SU-DHL-6 (cell line): ENCODE data around the gene SNED1.

ENCODE experiments used
- H2AFZ ChIP-seq: fragments of 200-600 bp; sonication (generic); 2 replicates; pipeline ENCODE4 v1.6.1; 2014; ENCODE audit warnings: low read depth, mild to moderate bottlenecking, moderate library complexity, mixed read lengths, antibody characterized with exemption, low read length; ENCODE audit not compliant: severe bottlenecking
- H3F3A ChIP-seq: fragments of 200-600 bp; shearing (Covaris generic); 2 replicates; pipeline ENCODE4 v1.6.0; 2016; ENCODE audit warnings: antibody characterized with exemption, mild to moderate bottlenecking; ENCODE audit not compliant: insufficient read depth
- H3K27ac ChIP-seq: fragments of 200-600 bp; sonication (generic); 2 replicates; pipeline ENCODE4 v1.5.1; 2016; ENCODE audit warnings: low read depth, mild to moderate bottlenecking, low read length, moderate library complexity, mixed read lengths
- H3K27me3 ChIP-seq: fragments of 200-600 bp; sonication (generic), shearing (Covaris generic); 2 replicates; pipeline ENCODE4 v1.6.0; 2014; ENCODE audit warnings: mild to moderate bottlenecking, low read length
- H3K36me3 ChIP-seq: fragments of 200-600 bp; sonication (generic); 2 replicates; pipeline ENCODE4 v1.6.1; 2014; ENCODE audit warnings: mild to moderate bottlenecking, low read length, mixed read lengths
- H3K4me2 ChIP-seq: fragments of 300-600, 200-600 bp; shearing (Covaris generic), sonication (generic); 2 replicates; pipeline ENCODE4 v1.6.0; 2014; ENCODE audit warnings: low read length, low read depth, mild to moderate bottlenecking; ENCODE audit not compliant: poor library complexity, severe bottlenecking
- H3K4me3 ChIP-seq: fragments of 200-600 bp; sonication (generic); 2 replicates; pipeline ENCODE4 v1.5.1; 2014; ENCODE audit warnings: antibody characterized with exemption, low read length, mild to moderate bottlenecking, mixed read lengths; ENCODE audit not compliant: insufficient read depth, poor library complexity, severe bottlenecking
- H3K79me2 ChIP-seq: fragments of 200-600 bp; sonication (generic); 2 replicates; pipeline ENCODE4 v1.6.1; 2014; ENCODE audit warnings: mild to moderate bottlenecking, low read length, moderate library complexity; ENCODE audit not compliant: insufficient read depth
- H3K9ac ChIP-seq: fragments of 200-600 bp; sonication (generic); 2 replicates; pipeline ENCODE4 v1.7.0; 2014; ENCODE audit warnings: mild to moderate bottlenecking, low read length
- H3K9me2 ChIP-seq: fragments of 200-600 bp; sonication (generic); replicated peaks from 2 replicates; pipeline ENCODE4 v1.6.1; 2014; ENCODE audit warnings: low read length; ENCODE audit not compliant: insufficient read depth
- H3K9me3 ChIP-seq: fragments of 200-600 bp; sonication (generic); 2 replicates; pipeline ENCODE4 v1.6.1; 2014; ENCODE audit warnings: low read length, mixed read lengths; ENCODE audit not compliant: insufficient read depth
- H4K20me1 ChIP-seq: fragments of 200-600 bp; sonication (generic); 2 replicates; pipeline ENCODE4 v1.6.1; 2014; ENCODE audit warnings: low read depth, mild to moderate bottlenecking, antibody characterized with exemption, low read length, moderate library complexity, mixed read lengths
- CTCF ChIP-seq: fragments of 200-600 bp; sonication (generic); IDR thresholded peaks from one replicate; pipeline ENCODE4 v1.5.1; 2017; ENCODE audit warnings: antibody characterized with exemption, mild to moderate bottlenecking, low read length, moderate library complexity; ENCODE audit not compliant: insufficient read depth, poor library complexity, severe bottlenecking
- EZH2phosphoT487 ChIP-seq: fragments of 200-600 bp; sonication (generic), shearing (Covaris generic); conservative IDR thresholded peaks from 2 replicates; pipeline ENCODE4 v1.6.1; 2018; ENCODE audit warnings: mild to moderate bottlenecking, antibody characterized with exemption, low read length, moderate library complexity, mixed read lengths

Gene SNED1

GRCh38 chr2:241025639-241026038 is 27.2 kb downstream of the SNED1 start:
- no peak overlapping the region for H3K4me2 ChIP-seq
- no peaks in the 10 kb centered on the region for H3K9me2 ChIP-seq
- H3K27me3 ChIP-seq: 0 out of 2 replicates have a peak, but pooled peaks cover 4% of the 10 kb centered on the region
- H3K36me3 ChIP-seq: no peaks in the 10 kb centered on the region; the same call in 1 of the 2 replicates
- peaks cover 12% of the 10 kb centered on the region for H3K9me3 ChIP-seq
- no peaks in the 10 kb centered on the region for H3K79me2 ChIP-seq
- TF ChIP-seq CTCF: no peak
- TF ChIP-seq EZH2phosphoT487: no peak
- H3K4me3 ChIP-seq: no peak overlapping the region
- no peak overlapping the region for H2AFZ ChIP-seq
- no peaks in the 10 kb centered on the region for H3F3A ChIP-seq
- no peak overlapping the region for H3K27ac ChIP-seq
- H3K9ac ChIP-seq: no peak overlapping the region
- no peaks in the 10 kb centered on the region for H4K20me1 ChIP-seq

GRCh38 chr2:241029599-241030332 is 31.3 kb downstream of the SNED1 start:
- Histone ChIP-seq H3K27me3 (0 out of 2 replicates have a peak, but pooled peaks cover 4% of the 10 kb centered on the region), H3K36me3 (no peaks in the 10 kb centered on the region; the same call in 1 of the 2 replicates), H3K9me3 (peaks cover 12% of the 10 kb centered on the region), H3K4me3 (no peak overlapping the region), H3K9ac (no peak overlapping the region), H4K20me1 (no peaks in the 10 kb centered on the region), H2AFZ (no peak overlapping the region), H3K79me2 (no peaks in the 10 kb centered on the region), H3K9me2 (no peaks in the 10 kb centered on the region), H3F3A (no peaks in the 10 kb centered on the region), H3K4me2 (no peak overlapping the region), H3K27ac (no peak overlapping the region)
- TF ChIP-seq EZH2phosphoT487 (no peak), CTCF (no peak)

GRCh38 chr2:241030333-241030680 is 31.9 kb downstream of the SNED1 start:
- H3K9me3 ChIP-seq: peaks cover 12% of the 10 kb centered on the region
- H3K79me2 ChIP-seq: no peaks in the 10 kb centered on the region
- H3K4me3 ChIP-seq: no peak overlapping the region
- H3K27me3 ChIP-seq: 0 out of 2 replicates have a peak, but pooled peaks cover 4% of the 10 kb centered on the region
- H3K36me3 ChIP-seq: no peaks in the 10 kb centered on the region; the same call in 1 of the 2 replicates
- H3K9ac ChIP-seq: no peak overlapping the region
- H2AFZ ChIP-seq: no peak overlapping the region
- no peaks in the 10 kb centered on the region for H3K9me2 ChIP-seq
- TF ChIP-seq CTCF: no peak
- TF ChIP-seq EZH2phosphoT487: no peak
- no peak overlapping the region for H3K4me2 ChIP-seq
- no peaks in the 10 kb centered on the region for H3F3A ChIP-seq
- no peaks in the 10 kb centered on the region for H4K20me1 ChIP-seq
- no peak overlapping the region for H3K27ac ChIP-seq
